Mucosa of descending colon (tissue), 3 donors: ENCODE data around the gene ADCK1. TPM values are rescaled to one million over a fixed set of nuclear protein-coding genes. Genes with fewer than 3 reads are reported as not detected.

Source experiments
- ATAC-seq: fragments of 200-7000 bp; cut with Tn5 transposase; one replicate; pipeline ENCODE4 v1.9.1; 2020; ENCODE audit warnings: mild to moderate bottlenecking, moderate library complexity
- DNase-seq, 3 donors: peaks; one replicate each; pipeline ENCODE4 v3.0.0-alpha.2; 2020
- H3K36me3 ChIP-seq: fragments of 200-600 bp; one replicate; pipeline ENCODE4 v1.8.0; 2021; ENCODE audit warnings: low read depth, mild to moderate bottlenecking
- H3K4me1 ChIP-seq: fragments of 200-600 bp; one replicate; pipeline ENCODE4 v1.8.0; 2021; ENCODE audit warnings: low read depth, mild to moderate bottlenecking
- H3K4me3 ChIP-seq: fragments of 200-600 bp; one replicate; pipeline ENCODE4 v1.8.0; 2021; ENCODE audit warnings: mild to moderate bottlenecking
- H3K9me3 ChIP-seq: fragments of 200-600 bp; one replicate; pipeline ENCODE4 v1.8.0; 2021; ENCODE audit warnings: mild to moderate bottlenecking
- CTCF ChIP-seq: fragments of 200-600 bp; IDR thresholded peaks from one replicate; pipeline ENCODE4 v1.8.0; 2022; ENCODE audit warnings: antibody characterized with exemption, mild to moderate bottlenecking
- intact Hi-C, 2 donors: fragments of 100-400 bp; cut with DNase I in 1 of 2; cut with micrococcal nuclease in 1 of 2; formaldehyde crosslinking; loops; one replicate each; pipeline versions ENCODE4 v1.11.0 to v1.11.1; 2022; cut with DNase I, micrococcal nuclease
- total RNA-seq, 3 donors: library from RNA; stranded (reverse); fragmentation: NEBNext Ultra II Directional in 2 of 3; extraction: Animal tissue kit (Norgen Biotek cat#: 25700) in 2 of 3; gene quantifications; one replicate each; pipeline versions ENCODE4 v1.2.1 to v1.2.4, GENCODE V29; 2021 to 2023
- donor health status: DM: no; HTN: no; CAD: no; lungs with moderate emphysema.
- donor health status: DM: no; HTN: no; CAD: no.
- donor health status: DM: no; HTN: yes; CAD: no.

ADCK1 gene
- total RNA-seq, 3 donors from 2014 or later = 9.1 to 15.4 (median 13.6) TPM

- H3K4me1 ChIP-seq = no peaks in the 10 kb centered on the region
- ATAC-seq = no peak
- no peak overlapping the region for H3K4me3 ChIP-seq
- intact Hi-C loops = no loop called here
- DNase-seq = no peak
- H3K36me3 ChIP-seq = no peaks in the 10 kb centered on the region
- no peak for TF ChIP-seq CTCF
- no peaks in the 10 kb centered on the region for H3K9me3 ChIP-seq
Observed at GRCh38 chr14:77962731-77963520, 163.0 kb downstream of the ADCK1 start.

- Histone ChIP-seq H3K36me3 (no peaks in the 10 kb centered on the region), H3K4me1 (no peaks in the 10 kb centered on the region), H3K9me3 (no peaks in the 10 kb centered on the region), H3K4me3 (no peak overlapping the region)
- ATAC-seq = no peak
- no peak for TF ChIP-seq CTCF
- DNase-seq = no peak
- intact Hi-C loops = no loop called here
Observed at GRCh38 chr14:77964586-77964985, 164.7 kb downstream of the ADCK1 start.

GRCh38 chr14:77965050-77965449 is 165.1 kb downstream of the ADCK1 start:
- no peaks in the 10 kb centered on the region for H3K4me1 ChIP-seq
- H3K36me3 ChIP-seq = no peaks in the 10 kb centered on the region
- no peak overlapping the region for H3K4me3 ChIP-seq
- ATAC-seq (no peak), DNase-seq (no peak)
- TF ChIP-seq CTCF = no peak
- H3K9me3 ChIP-seq = no peaks in the 10 kb centered on the region
- intact Hi-C loops = no loop called here

- intact Hi-C loops = no loop called here
- TF ChIP-seq CTCF = no peak
- H3K4me3 ChIP-seq = no peak overlapping the region
- DNase-seq = peak in 1 of 3 donors; percentile 25
- H3K4me1 ChIP-seq = no peaks in the 10 kb centered on the region
- peak; percentile 58 for ATAC-seq
- no peaks in the 10 kb centered on the region for H3K9me3 ChIP-seq
- no peaks in the 10 kb centered on the region for H3K36me3 ChIP-seq
Observed at GRCh38 chr14:77965919-77966435, 166.1 kb downstream of the ADCK1 start.

- no peak for TF ChIP-seq CTCF
- DNase-seq = no peak
- no peak overlapping the region for H3K4me3 ChIP-seq
- H3K36me3 ChIP-seq = no peaks in the 10 kb centered on the region
- H3K4me1 ChIP-seq = no peaks in the 10 kb centered on the region
- H3K9me3 ChIP-seq = no peaks in the 10 kb centered on the region
- ATAC-seq = no peak
- intact Hi-C loops = no loop called here
Observed at GRCh38 chr14:77967110-77967509, 167.2 kb downstream of the ADCK1 start.
